DMS79 (cell line): ENCODE data around the gene NFE2L1.
"Not testable (repeated sequence)": the region's sequence is repeated elsewhere in the genome, so short reads cannot be mapped to it uniquely, and the experiment has no call there.

Experiments used
- DNase-seq: peaks from one replicate; lab custom pipeline; 2025; lab: John Stamatoyannopoulos, UW

The NFE2L1 gene, protein sequence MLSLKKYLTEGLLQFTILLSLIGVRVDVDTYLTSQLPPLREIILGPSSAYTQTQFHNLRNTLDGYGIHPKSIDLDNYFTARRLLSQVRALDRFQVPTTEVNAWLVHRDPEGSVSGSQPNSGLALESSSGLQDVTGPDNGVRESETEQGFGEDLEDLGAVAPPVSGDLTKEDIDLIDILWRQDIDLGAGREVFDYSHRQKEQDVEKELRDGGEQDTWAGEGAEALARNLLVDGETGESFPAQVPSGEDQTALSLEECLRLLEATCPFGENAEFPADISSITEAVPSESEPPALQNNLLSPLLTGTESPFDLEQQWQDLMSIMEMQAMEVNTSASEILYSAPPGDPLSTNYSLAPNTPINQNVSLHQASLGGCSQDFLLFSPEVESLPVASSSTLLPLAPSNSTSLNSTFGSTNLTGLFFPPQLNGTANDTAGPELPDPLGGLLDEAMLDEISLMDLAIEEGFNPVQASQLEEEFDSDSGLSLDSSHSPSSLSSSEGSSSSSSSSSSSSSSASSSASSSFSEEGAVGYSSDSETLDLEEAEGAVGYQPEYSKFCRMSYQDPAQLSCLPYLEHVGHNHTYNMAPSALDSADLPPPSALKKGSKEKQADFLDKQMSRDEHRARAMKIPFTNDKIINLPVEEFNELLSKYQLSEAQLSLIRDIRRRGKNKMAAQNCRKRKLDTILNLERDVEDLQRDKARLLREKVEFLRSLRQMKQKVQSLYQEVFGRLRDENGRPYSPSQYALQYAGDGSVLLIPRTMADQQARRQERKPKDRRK

DNA sequence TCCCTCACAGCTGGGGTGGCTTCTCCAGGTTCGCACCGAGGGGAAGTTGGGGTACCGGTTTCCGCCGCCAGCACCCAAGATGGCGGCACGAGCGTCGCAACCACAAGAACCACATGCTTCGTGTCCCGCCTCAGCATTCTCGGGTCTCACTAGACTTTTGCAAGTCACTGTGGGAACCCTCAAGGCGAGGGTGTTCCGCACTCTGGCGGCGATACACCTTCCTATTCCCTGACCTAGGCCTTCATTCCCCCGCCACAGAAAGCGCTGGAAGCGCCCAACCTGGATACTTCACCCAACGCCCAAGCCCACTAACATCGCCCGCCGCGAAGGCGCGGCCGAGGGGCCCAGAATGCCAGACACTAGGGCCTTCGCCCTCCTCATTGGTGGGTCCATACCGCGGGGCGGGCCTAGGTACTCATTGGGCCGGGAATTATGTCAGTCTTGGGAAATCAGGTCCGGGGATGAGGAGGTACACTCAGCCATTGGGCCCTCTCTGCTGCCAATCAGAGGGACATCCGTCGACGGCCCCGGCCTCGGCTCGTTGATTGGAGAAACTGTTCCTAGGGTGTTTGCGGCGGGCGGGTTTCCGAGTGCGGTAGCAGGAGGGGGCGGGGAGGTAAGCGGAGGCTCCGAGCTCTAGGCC is at the start of gene NFE2L1:
Gene NFE2L1, plus strand, starts transcription at position 619 of the 643 bp plus-strand sequence. CDS start 2,760 bp downstream, outside the sequence.
- DNase-seq, result peak; percentile 99

DNA sequence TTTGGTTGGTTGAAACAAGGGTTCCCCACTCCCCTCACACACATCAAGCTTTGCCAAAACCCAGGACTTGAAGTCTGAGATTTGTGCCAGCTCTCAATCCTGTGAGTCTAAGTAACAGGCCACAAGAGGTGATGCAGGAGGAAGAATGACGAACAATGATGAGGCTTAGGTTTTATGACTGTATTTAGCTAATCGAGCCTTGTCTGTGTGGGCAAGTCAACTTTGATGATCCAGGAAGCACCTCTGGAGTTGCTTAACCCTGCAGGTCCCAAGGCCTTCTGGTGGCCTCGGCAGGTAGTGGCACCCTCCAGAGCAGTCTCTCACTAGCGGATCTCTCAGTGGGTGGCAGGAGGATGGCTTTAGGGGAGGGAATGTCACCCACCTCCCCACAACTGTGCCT is 48.6 kb upstream of the NFE2L1 start:
- no peak for DNase-seq

DNA sequence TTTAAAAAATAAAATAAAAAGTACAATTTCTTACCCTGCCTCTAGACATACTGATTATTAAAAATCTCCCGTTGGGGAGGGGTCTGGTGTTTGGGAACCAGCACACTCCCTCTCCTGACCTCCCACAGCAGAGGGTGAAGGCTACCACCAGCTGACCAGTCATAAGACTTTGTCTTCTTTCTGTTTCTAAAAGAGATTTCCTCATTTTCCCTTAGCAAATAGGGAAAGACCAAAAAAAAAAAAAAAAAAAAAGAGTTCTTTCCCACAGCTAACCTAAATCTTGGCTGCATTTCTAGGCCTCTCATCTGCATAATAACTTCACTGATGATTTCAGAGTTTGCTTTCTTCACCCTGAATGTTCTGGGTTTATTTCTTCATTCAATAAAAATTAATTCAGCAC is 47.0 kb upstream of the NFE2L1 start:
- no peak for DNase-seq

DNA sequence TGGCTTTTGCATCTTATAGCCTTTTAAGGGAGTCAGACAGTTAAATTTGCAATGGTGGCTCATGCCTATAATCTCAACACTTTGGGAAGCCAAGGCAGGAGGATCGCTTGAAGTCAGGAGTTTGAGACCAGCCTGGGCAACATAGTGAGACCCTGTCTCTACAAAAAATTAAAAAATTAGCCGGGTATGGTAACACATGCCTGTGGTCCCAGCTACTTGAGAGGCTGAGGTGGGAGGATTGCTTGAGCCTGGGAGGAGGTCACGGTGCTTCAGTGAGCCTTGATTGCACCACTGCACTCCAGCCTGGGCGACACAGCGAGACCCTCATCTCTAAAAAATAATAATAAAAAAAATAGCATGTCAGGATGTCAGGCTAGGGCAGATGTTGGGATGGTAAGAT is 46.5 kb upstream of the NFE2L1 start:
- not testable (repeated sequence) for DNase-seq

DNA sequence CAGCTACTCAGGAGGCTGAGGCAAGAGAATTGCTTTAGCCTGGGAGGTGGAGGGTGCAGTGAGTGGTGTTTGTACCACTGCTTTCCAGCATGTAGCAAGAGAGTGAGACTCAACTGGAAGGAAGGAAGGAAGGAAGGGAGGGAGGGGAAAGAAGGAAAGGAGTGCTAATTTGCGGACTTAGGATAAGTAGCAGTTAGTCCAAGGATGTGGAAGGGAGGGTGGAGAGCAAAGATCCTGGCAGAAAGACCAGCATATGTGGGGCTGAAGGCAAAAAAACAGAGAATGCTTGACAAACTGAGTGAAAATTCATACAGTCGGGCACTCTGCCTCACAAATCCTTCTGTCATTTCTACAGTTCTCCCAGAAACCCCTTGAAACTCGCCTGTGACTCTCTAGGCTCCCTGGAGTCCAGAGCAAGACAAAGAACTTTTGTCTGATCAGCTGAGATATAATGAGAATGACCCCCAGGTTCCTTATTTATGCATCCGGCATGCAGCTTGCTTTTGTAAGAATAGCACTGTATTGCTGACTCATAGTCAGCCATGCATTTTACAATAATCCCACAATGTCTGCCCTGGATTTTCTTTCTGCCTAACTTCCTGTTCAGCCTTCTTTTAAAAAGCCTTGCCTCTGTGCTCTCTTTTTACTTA is 45.8 kb upstream of the NFE2L1 start:
- DNase-seq, result peak; percentile 88

DNA sequence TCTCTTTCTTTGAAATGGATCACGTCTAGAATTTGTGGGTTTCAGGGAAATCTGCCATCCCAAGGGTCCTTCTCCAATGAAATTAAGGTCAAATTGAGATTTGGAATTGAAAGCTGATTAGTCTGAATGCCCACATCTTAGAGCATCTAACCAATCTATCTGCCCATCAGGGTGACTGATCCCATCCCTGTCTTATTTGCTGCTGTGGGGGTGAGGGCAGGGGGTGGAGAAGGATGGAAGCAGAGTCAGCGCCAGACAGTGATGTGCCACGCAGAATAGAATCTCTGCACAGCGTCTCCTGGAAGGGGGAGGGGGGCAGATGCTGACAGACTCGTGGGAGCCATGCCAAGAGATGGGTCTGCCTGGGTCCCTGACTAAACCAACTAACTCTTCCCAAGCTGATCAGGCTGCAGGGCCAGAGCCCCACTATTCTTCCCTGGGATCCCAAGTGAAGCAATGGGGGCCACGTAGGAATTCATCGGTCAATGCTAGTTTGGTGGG is 45.2 kb upstream of the NFE2L1 start:
- DNase-seq, result no peak

DNA sequence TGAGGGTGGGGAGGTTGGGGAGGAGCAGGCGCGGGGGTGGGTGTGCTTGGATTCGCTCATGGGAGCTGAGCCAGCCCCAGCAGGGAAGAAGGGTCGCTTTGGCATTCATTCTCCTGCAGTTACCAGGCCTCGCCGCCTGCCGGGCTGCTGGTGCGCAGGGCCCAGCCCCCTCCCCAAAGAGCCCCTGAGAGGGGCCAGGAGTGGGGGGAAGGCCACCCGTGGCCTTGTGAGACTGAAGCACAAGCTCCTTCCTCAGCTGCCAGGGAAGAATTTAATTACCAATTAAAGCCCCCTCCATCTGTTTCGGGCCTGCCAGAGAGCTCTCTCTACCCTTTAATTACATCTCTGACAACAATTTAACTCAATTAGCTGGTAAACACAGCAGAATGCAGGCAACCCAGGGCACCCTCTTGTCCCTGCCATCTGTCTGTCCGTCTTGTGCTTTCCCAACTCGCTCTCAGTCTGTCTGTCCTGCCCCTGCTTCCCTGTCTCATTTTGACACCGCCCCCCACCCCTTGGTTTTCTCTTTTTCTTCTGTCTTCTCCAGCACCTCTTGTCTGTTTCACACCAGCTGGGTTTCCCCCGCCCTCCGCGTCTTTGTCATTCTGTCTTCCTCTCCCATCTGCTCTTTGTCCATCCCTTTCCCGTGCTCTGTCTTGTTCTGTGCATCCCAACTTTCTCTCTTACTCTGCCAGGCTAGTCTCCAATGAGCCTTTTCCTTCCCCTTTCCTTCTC is 44.6 kb upstream of the NFE2L1 start:
- DNase-seq, result peak; percentile 78

DNA sequence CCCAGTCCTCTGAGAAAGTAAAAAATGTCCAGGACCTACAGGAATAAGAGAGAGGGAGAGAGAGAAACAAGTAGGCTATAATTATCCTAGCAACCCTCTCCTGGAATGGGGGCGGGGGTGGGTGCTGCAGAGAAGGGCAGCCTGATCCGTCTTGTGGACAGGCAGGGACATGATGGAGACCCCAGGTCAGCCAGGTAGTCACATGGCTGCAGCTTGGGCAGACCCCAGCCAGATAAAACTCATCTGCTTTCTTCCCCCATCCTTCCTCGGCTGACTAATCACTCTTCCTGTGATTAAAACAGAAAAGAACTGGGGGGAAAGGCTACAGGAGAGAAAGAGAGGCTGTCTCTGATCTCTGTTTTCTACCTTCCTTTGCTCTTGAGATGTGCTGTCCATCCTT is 43.2 kb upstream of the NFE2L1 start:
- no peak for DNase-seq

DNA sequence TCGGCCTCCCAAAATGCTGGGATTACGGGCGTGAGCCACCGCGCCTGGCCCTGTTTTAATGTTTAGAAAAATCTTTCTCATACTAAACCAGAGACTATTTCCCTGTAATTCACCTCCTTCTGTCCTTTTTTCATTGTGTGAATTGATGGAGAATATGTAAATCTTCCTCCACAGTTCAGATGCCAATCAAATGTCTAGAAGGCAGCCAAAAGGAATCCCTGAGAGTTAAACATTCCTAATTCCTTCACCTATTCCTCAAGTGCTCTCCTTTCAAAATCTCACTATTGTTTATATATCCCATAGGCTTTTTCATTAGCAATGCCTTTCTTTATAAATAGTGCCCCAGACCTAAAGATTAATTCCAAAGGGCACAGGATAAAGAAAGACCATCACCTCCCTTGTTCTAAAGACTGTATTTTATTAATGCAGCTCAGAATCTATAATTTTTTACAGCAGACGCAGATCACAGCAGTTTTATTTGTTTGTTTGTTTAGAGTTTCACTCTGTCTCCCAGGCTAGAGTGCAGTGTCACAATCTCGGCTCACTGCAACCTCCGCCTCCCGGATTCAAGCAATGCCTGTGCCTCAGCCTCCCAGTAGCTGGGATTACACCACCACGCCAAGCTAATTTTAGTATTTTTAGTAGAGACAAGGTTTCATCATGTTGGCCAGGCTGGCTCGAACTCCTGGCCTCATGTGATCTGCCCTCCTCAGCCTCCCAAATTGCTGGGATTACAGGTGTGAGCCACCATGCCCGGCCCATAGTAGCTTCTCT is 41.0 kb upstream of the NFE2L1 start:
- no peak for DNase-seq

DNA sequence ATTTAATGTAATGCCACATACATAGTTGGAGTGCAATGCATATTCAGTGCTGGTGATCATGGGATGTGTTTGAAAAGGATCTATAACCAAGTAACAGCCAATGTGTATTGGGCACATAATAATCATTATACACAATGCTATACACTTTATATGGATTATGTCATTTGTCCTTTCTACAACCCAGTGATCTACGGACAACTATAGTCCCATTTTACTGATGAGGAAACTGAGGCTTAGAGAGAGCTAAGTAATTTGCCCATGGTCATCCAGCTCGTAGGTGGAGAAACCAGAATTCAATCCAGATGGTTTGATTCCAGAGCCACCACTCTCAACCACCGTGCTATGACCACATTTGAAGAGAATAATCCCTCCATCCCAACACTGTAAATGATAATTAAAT is 38.0 kb upstream of the NFE2L1 start:
- no peak for DNase-seq

DNA sequence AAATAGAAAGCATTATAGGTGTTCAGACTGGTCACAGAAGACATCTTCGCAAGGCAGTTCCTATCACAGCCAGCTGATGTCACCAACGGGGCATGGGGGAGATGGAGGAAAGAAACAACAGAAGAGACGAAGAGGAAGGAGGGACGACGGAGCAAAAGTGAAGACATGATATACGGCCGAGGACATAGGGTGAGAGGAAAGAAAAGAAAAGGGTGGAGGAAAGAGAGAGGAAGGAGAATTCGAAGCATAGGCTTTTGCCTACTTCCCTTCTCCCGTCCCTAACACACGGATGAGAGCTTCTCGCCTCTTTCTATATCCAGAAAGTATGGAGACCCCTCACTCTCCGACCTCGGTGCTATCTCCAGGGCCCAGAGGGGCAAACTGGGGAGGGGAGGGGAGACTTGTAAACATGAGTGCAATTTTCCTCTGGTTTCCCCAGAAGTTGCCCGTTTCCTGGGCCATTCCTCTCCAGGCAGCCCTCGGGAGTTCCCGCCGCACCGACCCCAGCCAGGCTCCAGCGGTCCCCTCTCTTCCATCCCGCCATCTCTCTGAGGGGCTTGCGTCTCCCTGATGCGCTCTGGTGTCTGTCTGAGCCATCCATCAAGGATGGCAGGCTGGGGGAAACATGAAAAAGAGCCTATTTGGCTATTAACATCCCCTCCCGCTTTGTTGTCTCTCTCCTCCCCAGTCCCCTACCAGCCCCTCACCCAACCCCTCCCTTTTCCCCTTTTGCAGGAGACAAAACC is 36.6 kb upstream of the NFE2L1 start:
- peak; percentile 38 for DNase-seq

DNA sequence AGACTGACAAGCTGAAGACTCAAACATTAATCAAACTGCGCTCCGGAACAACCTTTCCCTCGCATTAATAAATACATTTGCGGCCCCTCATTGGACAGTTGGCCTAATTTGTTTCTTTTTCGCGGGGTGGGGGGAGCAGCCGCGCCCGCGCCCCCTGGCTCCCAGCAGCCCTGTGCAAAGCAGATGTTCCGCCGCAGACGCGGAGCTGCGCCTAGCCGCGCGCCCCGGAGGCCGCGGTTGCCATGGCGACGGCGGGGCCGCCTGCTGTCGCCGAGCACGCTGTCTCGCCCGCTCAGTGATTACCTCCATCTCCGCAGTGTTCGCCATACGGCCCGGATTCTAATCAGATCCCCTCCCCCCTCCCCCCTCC is 36.0 kb upstream of the NFE2L1 start:
- peak; percentile 74 for DNase-seq

DNA sequence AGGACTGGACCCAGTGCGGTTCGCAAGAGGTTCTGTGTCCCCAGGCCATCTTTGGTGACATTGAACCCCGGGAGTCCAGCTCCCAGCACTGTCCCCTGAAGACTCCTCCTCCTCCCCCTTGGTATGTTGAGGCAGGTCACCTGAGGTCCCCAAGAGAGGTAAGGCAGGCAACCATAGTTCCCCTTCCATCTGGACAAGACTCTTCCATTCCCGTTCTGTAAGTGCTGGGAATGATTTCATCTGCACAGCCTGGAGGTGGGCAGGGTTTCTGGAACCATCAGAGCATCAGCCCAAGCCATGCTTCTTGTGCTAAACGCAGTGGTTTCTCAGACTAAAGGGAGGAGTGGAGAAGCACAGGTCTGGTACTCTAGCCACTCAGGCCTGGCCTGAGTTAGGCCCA is 35.5 kb upstream of the NFE2L1 start:
- no peak for DNase-seq

DNA sequence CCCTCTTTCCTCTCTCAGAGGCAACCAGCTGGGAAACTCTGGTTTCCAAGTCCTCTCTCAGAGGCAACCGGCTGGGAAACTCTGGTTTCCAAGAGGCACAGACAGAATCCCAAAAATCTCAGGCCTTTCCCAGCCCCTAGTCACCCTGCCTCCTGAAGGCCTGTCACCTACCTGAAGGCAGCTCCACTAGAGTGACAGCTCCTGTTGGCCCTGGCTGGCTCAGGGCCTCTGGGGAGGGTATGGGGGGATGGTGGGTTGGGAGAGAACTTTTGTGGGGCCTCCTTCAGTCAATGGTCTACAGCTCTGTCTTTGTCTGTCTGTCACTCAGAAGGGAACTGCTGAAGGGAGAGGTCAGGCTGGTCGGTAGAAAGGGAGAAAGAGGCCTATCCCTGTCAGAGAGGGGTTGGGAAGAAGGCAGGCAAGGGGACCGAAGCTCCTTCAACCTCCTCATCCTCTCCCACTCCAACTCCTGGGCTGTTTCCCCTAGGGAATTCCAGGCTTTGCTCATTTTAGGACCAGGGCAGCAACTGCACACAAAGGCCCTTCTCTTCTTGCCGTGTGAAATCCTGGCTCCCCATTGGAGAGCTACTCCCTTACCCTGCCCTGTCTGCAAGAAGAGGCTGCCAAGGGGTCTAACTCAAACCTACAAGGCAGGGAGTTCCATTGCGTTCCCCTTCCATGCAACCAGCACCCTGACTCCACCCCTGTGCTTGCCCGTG is 34.1 kb upstream of the NFE2L1 start:
- no peak for DNase-seq

DNA sequence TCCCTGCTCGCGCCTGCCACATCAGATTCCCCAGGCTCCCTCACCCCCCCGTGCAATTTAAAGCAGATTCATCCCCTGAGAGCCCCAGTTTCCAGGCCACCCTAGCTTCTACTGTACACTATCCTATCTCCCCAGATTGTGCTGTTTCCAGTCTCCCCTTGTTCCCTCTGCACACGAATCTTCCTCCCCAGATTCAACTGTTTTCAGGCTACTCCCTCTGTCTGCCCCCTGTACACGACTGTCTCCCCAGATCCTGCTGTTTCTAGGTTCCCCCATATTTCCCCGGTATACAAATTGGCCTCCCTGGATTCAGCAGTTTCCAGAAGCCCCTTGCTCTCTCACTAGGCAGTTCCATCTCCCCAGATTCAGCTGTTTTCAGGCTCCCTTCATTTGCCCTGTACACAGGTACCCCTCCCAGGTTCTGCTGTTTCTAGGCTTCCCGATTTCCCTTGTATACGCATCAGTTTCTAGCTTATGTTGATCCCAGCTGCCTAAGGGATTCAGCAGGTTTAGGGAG is 33.5 kb upstream of the NFE2L1 start:
- no peak for DNase-seq

DNA sequence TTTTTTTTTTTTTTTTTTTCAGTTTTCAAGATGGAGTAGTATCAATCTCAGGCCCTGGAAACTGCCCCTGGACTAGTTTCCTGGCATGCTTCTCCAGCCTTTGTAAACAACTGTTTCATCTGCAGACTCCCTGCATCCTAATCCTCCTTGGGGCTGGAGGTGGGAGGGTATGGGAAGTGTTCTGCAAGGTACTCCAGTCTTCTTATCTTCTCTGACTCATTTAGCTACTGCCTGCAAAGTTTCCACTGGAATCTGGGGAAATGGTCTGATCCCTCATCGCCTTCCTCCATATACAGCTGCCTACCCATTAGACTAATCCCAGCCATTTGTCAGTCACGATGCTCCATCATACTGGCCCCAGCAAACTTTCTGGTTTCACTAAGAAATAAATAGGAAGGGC is 32.0 kb upstream of the NFE2L1 start:
- no peak for DNase-seq

DNA sequence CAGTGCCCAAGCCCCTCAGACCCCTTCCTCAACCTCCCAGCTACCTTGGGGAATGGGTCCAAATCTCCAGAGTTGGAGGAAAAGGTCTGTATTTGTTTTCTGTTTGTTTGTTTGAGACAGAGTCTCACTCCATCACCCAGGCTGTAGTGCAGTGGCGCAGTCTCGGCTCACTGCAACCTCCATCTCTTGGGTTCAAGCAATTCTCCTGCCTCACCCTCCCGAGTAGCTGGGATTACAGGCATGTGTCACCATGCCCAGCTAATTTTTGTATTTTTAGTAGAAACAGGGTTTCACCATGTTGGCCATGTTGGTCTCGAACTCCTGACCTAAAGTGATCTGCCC is 30.4 kb upstream of the NFE2L1 start:
- not testable (repeated sequence) for DNase-seq

DNA sequence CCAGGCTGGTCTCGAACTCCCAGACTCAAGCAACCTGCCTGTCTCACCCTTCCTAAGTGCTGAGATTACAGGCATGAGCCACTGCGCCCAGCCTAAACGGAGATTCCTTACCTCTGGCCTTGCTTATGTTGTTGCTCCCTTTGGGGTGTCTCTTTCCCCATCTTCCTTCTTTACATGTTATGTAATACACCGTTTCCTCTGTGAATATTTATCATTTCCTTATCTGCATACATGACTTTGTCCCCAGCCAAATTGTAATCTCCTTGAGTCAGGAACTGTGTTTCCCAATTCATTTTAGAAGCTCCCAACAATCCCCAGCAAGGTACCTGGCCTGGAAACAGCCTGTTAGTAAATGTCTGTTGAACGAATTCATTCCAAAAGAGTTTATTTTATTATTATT is 26.2 kb upstream of the NFE2L1 start:
- no peak for DNase-seq

DNA sequence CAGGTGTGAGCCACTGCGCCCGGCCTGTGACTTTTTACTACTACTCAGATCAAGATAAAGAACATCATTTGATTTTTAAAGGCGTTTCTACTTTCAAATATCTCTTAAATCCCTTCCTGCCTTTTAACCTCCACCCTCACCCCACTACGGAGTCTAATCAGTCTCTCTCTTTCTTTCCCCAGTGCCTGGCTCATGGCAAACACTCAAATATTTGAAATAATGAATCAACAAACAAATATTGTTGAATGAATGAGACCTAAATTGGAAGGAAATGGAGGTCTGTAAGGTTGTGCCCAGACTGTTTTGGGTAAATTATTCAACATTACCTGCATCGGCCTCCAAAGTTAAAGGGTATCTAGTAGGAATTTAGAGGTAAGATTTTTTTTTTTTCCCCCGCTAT is 25.3 kb upstream of the NFE2L1 start:
- DNase-seq, result no peak
